Medulla oblongata (tissue), 1 donor: ENCODE results near the gene PLXDC1.
"Not testable (repeated sequence)": the region's sequence is repeated elsewhere in the genome, so short reads cannot be mapped to it uniquely, and the experiment has no call there.

Experiments
- DNase-seq: peaks from one replicate; pipeline ENCODE4 v3.0.0-alpha.2; 2015; ENCODE audit errors: extremely low spot score

Gene PLXDC1

GRCh38 chr17:39063681-39064069 is 87.8 kb downstream of the PLXDC1 start:
- DNase-seq, result no peak

GRCh38 chr17:39062846-39063680 is 88.4 kb downstream of the PLXDC1 start:
- DNase-seq, result no peak

- no peak for DNase-seq
Observed at GRCh38 chr17:39058524-39058923, 92.9 kb downstream of the PLXDC1 start.

- no peak for DNase-seq
Observed at GRCh38 chr17:39057701-39058206, 93.7 kb downstream of the PLXDC1 start.

- DNase-seq, result no peak
Observed at GRCh38 chr17:39054111-39054645, 97.3 kb downstream of the PLXDC1 start.

- DNase-seq, result not testable (repeated sequence)
Observed at GRCh38 chr17:39052423-39052822, 99.0 kb downstream of the PLXDC1 start.

GRCh38 chr17:39051001-39051585 is 100.3 kb downstream of the PLXDC1 start:
- DNase-seq, result no peak

- no peak for DNase-seq
Observed at GRCh38 chr17:39045948-39046679, 105.3 kb downstream of the PLXDC1 start.

- no peak for DNase-seq
Observed at GRCh38 chr17:39036009-39036408, 115.4 kb downstream of the PLXDC1 start.

GRCh38 chr17:39035578-39035977 is 115.9 kb downstream of the PLXDC1 start:
- not testable (repeated sequence) for DNase-seq

GRCh38 chr17:39028690-39029089 is 122.7 kb downstream of the PLXDC1 start:
- DNase-seq, result no peak

- DNase-seq, result no peak
Observed at GRCh38 chr17:39027455-39028035, 123.9 kb downstream of the PLXDC1 start.

- DNase-seq, result no peak
Observed at GRCh38 chr17:39026980-39027451, 124.4 kb downstream of the PLXDC1 start.

- not testable (repeated sequence) for DNase-seq
Observed at GRCh38 chr17:39026346-39026745, 125.1 kb downstream of the PLXDC1 start.

GRCh38 chr17:39022924-39023323 is 128.5 kb downstream of the PLXDC1 start:
- DNase-seq, result no peak

- DNase-seq, result not testable (repeated sequence)
Observed at GRCh38 chr17:39020037-39020436, 131.4 kb downstream of the PLXDC1 start.

- DNase-seq, result peak; percentile 28
Observed at GRCh38 chr17:39018267-39019134, 132.9 kb downstream of the PLXDC1 start.

- no peak for DNase-seq
Observed at GRCh38 chr17:39016193-39017153, 135.0 kb downstream of the PLXDC1 start.

GRCh38 chr17:39015546-39015935 is 135.9 kb downstream of the PLXDC1 start:
- no peak for DNase-seq
